T-helper 1 cell treated with Interleukin-12 subunit alpha and Interleukin-12 subunit beta and Interleukin-4 antibody, amounts not matched to agents 30 μg/mL and 1 μg/mL, for 36 hours (primary cell): ENCODE measurements around the gene OPRL1.

Experiments
- H3K27ac Mint-ChIP-seq: one replicate; pipeline ENCODE4 v1.8.0; 2021; ENCODE audit warnings: mild to moderate bottlenecking, mixed read lengths
- H3K27me3 Mint-ChIP-seq: one replicate; pipeline ENCODE4 v1.8.0; 2021; ENCODE audit warnings: low read depth, mixed read lengths
- H3K36me3 Mint-ChIP-seq: one replicate; pipeline ENCODE4 v1.8.0; 2021; ENCODE audit warnings: low read depth, mixed read lengths
- H3K4me1 Mint-ChIP-seq: one replicate; pipeline ENCODE4 v1.8.0; 2021; ENCODE audit warnings: low read depth, mixed read lengths
- H3K4me3 Mint-ChIP-seq: one replicate; pipeline ENCODE4 v1.8.0; 2021; ENCODE audit warnings: mild to moderate bottlenecking, moderate library complexity, mixed read lengths
- H3K9me3 Mint-ChIP-seq: one replicate; pipeline ENCODE4 v1.8.0; 2021; ENCODE audit warnings: mixed read lengths

Gene OPRL1

DNA sequence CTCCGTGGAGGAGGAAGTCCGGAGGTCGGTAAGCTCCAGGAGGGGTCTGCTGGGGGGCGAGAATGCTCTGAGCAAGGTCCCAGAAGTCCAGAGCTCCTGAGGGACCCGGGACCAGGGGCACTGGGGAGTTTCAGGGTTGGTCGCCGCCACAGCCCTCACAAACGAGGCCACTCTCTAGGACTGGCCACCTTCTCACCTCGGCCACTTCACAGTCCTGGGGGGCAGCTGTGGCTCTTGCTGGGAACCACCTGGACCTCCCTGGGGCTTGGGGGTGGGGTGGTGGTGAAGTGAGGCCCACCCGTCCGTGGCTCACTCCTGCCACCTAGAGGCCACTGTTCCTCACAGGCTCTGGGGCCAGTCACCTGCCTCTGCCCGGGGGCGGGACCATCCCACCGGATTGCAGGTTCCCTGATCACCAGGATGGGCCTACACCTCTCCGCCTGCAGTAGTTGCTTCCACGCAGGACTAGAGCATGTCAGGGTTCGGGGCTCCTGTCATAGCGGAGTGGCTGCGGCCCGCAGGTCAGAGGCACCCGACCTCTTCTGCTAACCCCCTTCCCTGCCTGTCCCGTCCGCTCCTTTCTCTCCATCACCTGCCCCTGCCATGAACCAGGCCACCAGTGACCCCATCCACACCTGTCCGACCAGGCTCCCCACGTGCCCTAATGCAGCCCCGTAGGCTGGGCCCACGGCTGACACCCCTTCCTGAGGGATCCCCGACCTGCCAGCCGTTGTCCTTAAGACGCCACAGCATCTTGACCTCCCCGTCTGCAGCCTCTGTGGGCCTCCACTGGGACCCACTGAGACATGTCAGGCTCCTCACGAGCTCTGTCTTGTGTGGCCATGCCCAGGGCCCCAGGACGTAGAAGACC lies 22.0 kb upstream of the OPRL1 start:
- no peaks in the 10 kb centered on the region for H3K9me3 Mint-ChIP-seq
- H3K4me1 Mint-ChIP-seq = peaks cover 23% of the 10 kb centered on the region
- H3K27ac Mint-ChIP-seq = peak overlapping the region; percentile 79
- H3K36me3 Mint-ChIP-seq = no peaks in the 10 kb centered on the region
- H3K4me3 Mint-ChIP-seq = peak overlapping the region; percentile 70
- H3K27me3 Mint-ChIP-seq = no peaks in the 10 kb centered on the region

DNA sequence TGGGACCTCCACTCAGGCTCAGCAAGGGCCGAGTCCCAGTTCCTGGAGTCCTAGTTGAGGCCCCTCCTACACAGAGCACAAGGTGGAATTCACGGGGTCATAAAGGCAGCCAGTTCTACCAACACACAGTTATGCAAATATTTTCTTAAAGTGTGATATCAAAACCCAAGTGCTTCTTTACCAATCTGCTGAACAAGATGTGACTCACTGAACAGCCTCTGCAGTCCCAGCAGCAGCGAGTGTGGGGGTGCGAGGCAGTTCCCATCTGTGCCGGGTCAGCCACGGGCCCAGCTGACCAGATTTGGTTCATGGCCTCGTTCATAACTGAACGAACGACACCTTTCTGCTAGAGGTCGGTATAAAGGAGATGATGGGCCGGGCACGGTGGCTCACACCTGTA lies 21.3 kb upstream of the OPRL1 start:
- no peak overlapping the region for H3K27ac Mint-ChIP-seq
- H3K36me3 Mint-ChIP-seq = no peaks in the 10 kb centered on the region
- H3K9me3 Mint-ChIP-seq = no peaks in the 10 kb centered on the region
- H3K27me3 Mint-ChIP-seq = no peaks in the 10 kb centered on the region
- H3K4me3 Mint-ChIP-seq = peak overlapping the region; percentile 50
- peaks cover 23% of the 10 kb centered on the region for H3K4me1 Mint-ChIP-seq

DNA sequence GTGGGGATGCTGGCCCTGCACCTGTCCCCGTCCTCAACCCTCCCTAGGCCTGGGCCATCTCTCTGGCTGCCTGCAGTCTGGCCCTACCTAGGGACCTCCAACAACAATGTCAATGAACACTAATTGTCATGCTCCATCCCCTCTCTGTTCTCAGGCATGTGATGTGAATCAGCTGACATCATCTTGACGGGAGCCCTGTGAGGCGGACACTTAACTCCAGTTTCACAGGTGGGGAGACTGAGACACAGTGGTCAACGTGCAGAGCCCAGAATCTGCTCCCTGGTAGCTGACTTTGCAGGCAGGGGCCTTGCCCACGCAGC lies 17.6 kb upstream of the OPRL1 start:
- Mint-ChIP-seq H3K9me3 (no peaks in the 10 kb centered on the region), H3K4me3 (no peak overlapping the region), H3K36me3 (peaks cover 1% of the 10 kb centered on the region), H3K27ac (no peak overlapping the region), H3K27me3 (no peaks in the 10 kb centered on the region), H3K4me1 (peaks cover 46% of the 10 kb centered on the region)

DNA sequence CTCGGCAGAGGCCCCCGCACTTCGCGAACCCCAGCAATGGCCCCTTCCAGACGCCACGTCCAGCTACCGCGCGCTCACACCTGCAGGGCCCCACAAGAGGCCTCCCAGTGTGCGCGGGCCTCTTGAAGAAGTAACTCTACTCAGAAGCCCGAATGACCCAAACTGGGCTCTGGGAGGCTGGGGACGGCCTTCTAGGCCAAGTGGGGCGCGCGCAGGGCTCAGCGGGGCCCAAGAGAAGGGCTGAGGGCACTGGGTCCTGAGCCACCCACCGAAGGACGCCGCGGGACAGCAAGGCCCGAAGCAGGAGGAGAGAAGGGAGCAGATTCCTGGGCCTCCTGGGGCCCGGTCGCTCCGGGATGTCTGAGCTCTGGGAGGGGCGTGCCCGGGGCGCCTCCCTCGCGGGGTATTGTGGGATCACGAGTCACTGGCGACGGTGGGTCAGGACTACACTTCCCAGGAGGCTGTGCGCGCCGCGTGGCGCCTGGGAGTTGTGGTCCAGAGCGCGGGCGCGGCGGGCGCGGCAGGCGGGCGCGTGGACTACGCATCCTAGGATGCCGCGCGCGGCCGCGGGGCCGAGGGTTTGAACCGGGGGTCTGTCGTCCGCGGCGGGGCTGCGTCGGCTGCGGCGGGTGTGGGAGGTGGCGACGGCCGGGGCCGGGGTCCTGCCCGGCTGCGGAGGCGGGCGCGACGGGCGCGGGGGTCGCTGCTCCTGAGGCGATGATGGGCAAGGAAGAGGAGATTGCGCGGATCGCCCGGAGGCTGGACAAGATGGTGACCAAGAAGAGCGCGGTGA lies 17.1 kb upstream of the OPRL1 start, which contains the start of gene TCEA2:
TSS of gene TCEA2 (plus strand) at position 603 of the 793 bp plus-strand sequence. CDS start at position 718, 115 bp downstream.
- H3K36me3 Mint-ChIP-seq = peaks cover 1% of the 10 kb centered on the region
- no peaks in the 10 kb centered on the region for H3K9me3 Mint-ChIP-seq
- peak within 1 kb of the TSS; percentile 81 for H3K27ac Mint-ChIP-seq
- no peaks in the 10 kb centered on the region for H3K27me3 Mint-ChIP-seq
- peaks cover 48% of the 10 kb centered on the region for H3K4me1 Mint-ChIP-seq
- H3K4me3 Mint-ChIP-seq = peak within 1 kb of the TSS; percentile 85

DNA sequence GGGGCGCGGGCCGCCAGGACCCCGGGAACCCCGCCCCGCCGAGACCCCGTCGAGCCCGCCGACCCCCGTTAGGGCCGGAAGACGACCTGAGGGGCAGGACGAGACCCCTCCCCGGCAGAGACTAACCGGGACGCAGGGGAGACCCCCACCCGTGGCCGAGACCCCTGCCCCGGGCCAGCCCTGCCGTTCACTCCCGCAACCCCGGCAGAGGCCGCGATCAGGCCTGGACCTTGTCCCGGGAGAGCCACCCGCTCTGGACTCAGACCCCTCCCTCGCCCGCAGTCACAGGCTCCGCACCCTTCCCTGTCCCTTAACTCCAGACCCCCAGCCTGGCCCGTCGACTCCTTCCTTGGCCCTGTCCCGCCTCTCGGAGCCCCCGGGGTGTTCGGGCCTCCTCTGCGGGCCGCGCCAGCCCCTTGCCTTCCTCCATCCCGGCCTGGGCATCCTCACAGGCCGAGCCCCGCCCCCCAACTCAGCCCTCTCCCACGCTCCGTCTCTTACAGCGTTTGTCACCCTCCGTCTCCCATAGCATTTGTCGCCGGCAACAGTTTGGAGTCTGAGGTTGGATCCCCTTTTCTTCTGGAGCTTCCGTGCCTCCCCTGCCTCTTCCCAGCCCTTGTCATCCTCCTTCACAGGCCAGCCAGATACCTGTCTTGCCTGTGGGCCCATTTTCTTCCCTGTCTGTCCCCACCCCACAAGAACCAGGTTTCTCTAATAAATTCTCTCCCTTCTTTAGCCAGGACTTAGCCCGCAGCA lies 16.3 kb upstream of the OPRL1 start:
- Mint-ChIP-seq H3K27me3 (no peaks in the 10 kb centered on the region), H3K27ac (peak overlapping the region; percentile 81), H3K9me3 (no peaks in the 10 kb centered on the region), H3K4me3 (peak overlapping the region; percentile 85), H3K36me3 (peaks cover 1% of the 10 kb centered on the region), H3K4me1 (peaks cover 47% of the 10 kb centered on the region)

DNA sequence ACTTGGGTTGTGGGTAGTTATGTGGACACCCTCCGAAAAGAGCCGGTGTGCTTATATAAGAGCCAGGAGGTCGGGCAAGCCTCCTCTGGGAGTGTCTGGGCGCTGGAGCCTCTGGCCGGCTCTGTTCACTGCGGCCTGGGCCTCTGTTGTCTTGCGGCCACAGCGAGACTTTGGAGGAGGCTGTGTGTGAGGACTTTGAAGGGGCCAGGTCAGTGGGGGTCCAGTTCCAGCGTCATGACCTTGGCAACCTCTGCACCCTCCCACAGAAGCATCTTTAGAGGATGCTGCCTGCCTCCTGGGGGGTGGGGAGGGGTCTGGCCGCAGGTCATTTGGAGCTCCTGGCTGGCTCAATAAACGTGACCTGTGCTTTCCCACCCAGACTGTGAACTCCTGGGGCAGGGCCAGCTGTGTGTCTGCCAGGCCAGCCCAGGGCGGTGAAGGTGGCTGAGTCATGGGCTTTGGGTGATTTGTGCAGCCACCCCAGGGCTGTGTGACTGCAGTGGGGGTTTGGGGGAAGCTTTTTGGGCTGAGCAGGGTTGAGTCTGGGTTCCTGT lies 15.7 kb upstream of the OPRL1 start:
- H3K27me3 Mint-ChIP-seq = no peaks in the 10 kb centered on the region
- peaks cover 1% of the 10 kb centered on the region for H3K36me3 Mint-ChIP-seq

DNA sequence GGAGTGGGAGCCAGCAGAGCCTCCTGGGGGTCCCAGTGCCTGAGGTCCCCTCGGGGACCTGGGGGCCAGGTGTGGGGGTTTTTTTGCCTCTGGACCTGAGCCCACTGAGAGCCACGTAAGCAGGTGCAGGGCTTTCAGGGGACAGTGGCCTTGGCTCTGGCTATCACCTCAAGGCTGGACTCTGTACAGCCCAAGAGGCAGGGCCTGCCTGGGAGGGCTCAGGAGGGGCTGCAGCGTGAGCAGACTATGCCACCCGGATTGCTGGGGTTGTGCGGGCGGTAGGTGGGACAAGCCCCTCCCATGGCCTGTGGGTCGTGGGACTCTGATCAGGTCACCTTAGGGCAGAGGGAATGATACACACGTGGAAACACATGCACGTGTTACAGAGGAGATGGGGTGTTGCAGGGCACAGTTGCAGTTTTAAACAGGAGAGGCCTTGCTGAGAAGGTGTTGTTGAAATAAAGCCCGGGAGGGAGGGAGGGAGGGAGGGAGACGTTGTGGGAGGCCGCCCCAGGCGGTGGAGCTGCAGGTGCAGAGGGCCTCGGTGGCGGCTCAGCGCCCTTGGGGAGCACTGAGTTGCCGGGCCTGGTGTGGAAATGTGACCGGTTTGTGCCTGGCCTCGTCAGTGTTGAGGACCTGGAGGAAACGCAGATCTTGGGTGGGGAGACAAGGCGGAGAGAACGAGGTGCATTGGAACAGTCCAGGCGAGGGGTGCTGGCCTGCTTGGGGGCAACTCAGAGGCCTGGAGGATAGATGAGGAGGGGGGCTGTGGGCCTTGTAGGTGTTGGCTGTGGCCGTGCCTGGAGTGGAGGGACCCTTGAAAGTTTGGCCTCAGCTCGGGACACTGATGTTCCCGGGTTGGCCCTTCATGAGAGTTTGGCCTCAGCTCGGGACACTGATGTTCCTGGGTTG lies 14.6 kb upstream of the OPRL1 start:
- peaks cover 1% of the 10 kb centered on the region for H3K36me3 Mint-ChIP-seq
- no peaks in the 10 kb centered on the region for H3K9me3 Mint-ChIP-seq
- H3K27ac Mint-ChIP-seq = peak overlapping the region; percentile 96
- H3K27me3 Mint-ChIP-seq = no peaks in the 10 kb centered on the region
- peaks cover 46% of the 10 kb centered on the region for H3K4me1 Mint-ChIP-seq
- H3K4me3 Mint-ChIP-seq = peak overlapping the region; percentile 74

More for the DNA sequence above, 15.7 kb upstream of the OPRL1 start:
- Mint-ChIP-seq H3K4me1 (peaks cover 47% of the 10 kb centered on the region), H3K4me3 (peak overlapping the region; percentile 85), H3K27ac (peak overlapping the region; percentile 81), H3K9me3 (no peaks in the 10 kb centered on the region)

DNA sequence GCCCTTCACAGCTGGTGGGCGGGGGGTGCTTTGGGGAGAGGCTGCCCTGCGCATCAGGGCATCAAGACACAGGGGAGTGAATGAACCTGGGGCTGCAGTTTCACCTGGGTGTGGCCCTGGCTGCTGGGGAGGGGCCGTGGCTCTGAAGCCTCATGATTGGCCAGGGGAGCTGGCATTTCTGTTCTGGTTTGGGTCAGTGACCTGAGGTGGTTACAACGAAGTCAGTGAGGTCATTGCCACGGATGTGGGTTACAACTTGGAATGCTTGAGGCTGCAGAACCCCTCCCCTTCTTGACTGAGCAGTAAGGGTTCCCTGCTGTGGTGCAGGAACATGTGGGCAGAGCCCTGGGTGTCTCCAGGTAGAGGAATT lies 13.9 kb upstream of the OPRL1 start:
- peaks cover 1% of the 10 kb centered on the region for H3K36me3 Mint-ChIP-seq
- peaks cover 46% of the 10 kb centered on the region for H3K4me1 Mint-ChIP-seq
- H3K27ac Mint-ChIP-seq = peak overlapping the region; percentile 96
- peak overlapping the region; percentile 74 for H3K4me3 Mint-ChIP-seq
- H3K9me3 Mint-ChIP-seq = no peaks in the 10 kb centered on the region
- no peaks in the 10 kb centered on the region for H3K27me3 Mint-ChIP-seq

DNA sequence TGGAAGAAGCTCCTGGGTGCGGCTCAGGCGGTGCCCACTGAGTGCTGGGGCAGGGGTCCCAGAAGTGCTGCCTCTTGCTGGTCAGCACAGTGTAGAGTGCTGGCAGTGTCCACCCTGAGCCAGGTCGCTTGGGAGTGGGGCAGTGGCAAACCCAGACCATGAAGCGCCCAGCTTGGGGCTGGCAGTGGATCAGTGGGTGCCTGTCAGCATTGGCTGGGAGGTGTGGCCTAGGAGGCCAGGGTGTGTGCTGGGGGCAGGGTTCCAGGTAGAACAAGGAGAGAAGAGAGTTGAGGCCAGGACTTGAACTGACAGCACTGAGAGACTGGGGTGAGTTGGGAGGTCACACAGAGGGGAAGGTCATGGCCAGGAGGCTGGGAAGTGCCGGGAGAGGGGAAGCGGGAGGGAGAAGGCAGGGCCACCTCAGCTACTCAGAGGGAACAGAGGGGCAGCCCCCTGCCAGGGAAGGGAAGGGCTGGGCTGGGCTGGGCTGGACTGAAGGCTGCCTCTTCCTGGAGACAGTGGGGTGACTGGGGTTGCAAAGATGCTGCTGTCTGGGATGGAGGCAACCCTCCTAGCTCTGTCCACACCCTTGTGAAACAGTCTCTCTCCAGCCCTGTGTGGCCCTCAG lies 12.8 kb upstream of the OPRL1 start:
- Mint-ChIP-seq H3K4me3 (peak overlapping the region; percentile 68), H3K9me3 (no peaks in the 10 kb centered on the region), H3K27ac (peak overlapping the region; percentile 76), H3K4me1 (peaks cover 45% of the 10 kb centered on the region), H3K36me3 (peaks cover 1% of the 10 kb centered on the region), H3K27me3 (no peaks in the 10 kb centered on the region)

DNA sequence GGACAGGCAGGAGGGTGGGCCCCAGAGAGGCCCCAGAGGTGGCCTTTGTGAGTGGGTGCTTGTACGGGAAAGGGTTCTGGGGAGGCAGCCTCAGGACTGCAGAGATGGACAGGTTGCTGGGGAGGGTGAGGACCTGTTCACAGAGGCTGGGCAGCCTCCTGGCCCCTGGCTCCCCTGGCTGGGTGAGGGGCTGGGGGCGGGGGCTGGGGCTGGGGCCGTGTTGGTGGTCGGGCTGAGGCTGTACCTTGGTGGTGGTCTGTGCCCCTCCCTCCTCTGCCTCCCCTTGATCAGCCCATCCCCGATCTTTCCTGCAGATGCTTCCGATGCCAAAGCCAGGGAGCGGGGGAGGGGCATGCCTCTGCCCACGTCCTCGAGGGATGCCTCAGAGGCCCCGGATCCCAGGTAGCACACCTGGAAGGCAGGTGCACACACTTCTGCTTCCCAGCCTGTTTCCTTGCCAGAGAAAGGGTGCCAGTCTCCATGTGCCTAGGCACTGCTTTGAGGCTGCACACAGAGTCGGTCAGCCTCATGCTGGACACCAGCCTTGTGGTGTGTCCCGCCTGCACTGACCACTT lies 12.1 kb upstream of the OPRL1 start:
- Mint-ChIP-seq H3K36me3 (peaks cover 6% of the 10 kb centered on the region), H3K4me1 (peaks cover 43% of the 10 kb centered on the region), H3K27ac (peak overlapping the region; percentile 71), H3K9me3 (no peaks in the 10 kb centered on the region), H3K4me3 (no peak overlapping the region), H3K27me3 (no peaks in the 10 kb centered on the region)

DNA sequence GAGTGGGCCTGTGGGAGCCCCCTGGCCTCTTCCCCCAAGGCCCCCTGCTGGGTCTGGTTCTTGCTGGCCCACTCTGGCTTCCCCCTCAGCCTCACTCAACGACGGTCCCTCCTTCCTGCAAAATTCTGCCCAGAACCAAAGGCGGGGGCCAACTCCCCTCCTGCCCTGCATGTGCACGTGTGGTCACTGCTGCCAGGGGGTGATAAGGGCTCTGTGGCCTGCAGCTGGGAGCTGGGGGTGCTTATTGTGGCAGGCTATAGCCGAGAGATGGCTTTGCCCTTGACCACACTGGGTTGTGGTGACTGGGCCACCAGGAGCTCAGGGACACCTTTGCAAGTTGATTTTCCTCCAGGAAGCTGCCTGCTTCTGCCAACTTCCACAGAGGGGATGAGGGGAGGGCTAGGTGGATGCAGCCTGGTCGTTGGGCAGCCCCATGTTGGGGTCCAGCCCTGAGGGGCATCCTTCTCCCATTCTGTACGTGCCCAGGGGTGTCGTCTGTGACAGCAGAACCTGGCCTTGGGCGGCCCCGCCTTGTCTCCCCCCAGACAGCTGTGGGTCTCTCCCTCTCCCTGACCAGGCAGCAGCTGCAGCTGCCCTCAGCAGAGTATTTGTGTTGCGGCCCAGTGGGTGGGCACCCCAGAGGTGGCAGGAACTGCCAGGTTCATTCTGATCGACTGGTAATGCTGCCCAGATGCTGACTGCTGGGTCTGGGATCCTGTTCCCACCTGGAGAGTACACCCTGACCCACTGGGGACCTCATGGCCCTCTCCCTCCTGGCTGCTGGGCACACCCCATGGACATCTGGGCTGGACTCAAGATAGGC lies 11.3 kb upstream of the OPRL1 start:
- Mint-ChIP-seq H3K4me1 (peaks cover 43% of the 10 kb centered on the region), H3K9me3 (no peaks in the 10 kb centered on the region), H3K27me3 (no peaks in the 10 kb centered on the region), H3K4me3 (no peak overlapping the region), H3K36me3 (peaks cover 10% of the 10 kb centered on the region), H3K27ac (no peak overlapping the region)

DNA sequence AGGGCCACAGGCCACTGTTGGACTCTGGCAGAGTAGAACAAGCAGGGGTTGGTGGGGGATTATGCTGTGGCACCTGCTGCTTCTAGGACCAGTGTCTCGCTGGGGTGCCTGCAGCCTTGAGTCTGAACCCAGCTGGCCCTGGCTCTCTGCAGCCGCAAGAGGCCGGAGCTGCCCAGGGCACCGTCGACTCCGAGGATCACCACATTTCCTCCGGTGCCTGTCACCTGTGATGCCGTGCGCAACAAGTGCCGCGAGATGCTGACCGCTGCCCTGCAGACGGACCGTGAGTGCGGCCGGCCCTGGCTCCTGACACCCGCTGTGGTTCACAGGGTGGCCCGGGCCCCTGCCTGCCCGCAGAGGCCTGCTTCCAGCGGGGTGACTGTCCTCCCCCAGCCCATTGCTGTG lies 10.7 kb upstream of the OPRL1 start:
- no peaks in the 10 kb centered on the region for H3K9me3 Mint-ChIP-seq
- H3K27me3 Mint-ChIP-seq = no peaks in the 10 kb centered on the region
- H3K36me3 Mint-ChIP-seq = peaks cover 14% of the 10 kb centered on the region
- H3K4me3 Mint-ChIP-seq = no peak overlapping the region
- H3K27ac Mint-ChIP-seq = no peak overlapping the region
- H3K4me1 Mint-ChIP-seq = peaks cover 38% of the 10 kb centered on the region
